Sigmoid colon (tissue), 4 donors: ENCODE data around the gene HDDC3.

Source experiments
- CTCF ChIP-seq, 4 experiments: fragments of 450-650 bp in 3 of 4; fragments of 200-600 bp in 1 of 4; IDR thresholded peaks; one replicate each; pipeline ENCODE4 v1.5.1; 2016 to 2019; ENCODE audit warnings: antibody characterized with exemption in 4 of 4, mild to moderate bottlenecking in 3 of 4, moderate library complexity in 2 of 4
- EP300 ChIP-seq, 4 donors: sonication (generic); formaldehyde crosslinking; IDR thresholded peaks; one replicate each; pipeline ENCODE4 v1.6.1; 2017; ENCODE audit warnings: antibody characterized with exemption in 4 of 4
- POLR2A ChIP-seq, 2 donors: fragments of 450-650 bp; IDR thresholded peaks; one replicate each; pipeline ENCODE4 v1.6.1; 2016; ENCODE audit warnings: antibody characterized with exemption in 2 of 2, mild to moderate bottlenecking in 2 of 2, moderate library complexity in 2 of 2
- POLR2AphosphoS5 ChIP-seq, 4 donors: sonication (generic); formaldehyde crosslinking; IDR thresholded peaks; one replicate each; pipeline ENCODE4 v1.6.1; 2017; ENCODE audit warnings: antibody characterized with exemption in 4 of 4

DNA sequence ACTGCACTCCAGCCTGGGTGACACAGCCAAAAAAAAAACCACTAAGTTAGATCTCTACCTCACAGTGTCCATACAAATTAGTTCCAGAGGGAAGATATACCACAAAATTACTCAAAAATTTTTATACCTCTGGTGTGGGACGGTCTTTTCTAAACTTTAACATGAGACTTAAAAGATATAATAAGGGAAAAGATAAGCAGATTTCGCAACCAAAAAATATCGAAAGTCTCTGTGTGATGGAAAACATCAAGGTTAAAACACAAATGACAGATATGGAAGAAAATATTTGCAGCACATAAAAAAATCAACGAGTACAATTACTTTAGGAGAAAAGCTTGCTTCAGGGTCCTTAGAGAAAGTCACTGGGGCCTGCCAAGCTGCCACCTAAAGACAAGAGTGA is 10.5 kb downstream of the HDDC3 start:
- TF ChIP-seq EP300 (IDR thresholded peaks at IDR 0.05) (no peak), CTCF (IDR thresholded peaks at IDR 0.05) (no peak), POLR2A (IDR thresholded peaks at IDR 0.05) (no peak), POLR2AphosphoS5 (IDR thresholded peaks at IDR 0.05) (no peak)
